Esophagus squamous epithelium (tissue), 4 donors: ENCODE measurements around the gene OVCH1.

Experiments used
- POLR2A ChIP-seq, 4 donors: fragments of 450-650 bp; IDR thresholded peaks; one replicate each; pipeline ENCODE4 v1.6.1; 2017; ENCODE audit warnings: antibody characterized with exemption in 4 of 4, mild to moderate bottlenecking in 4 of 4, moderate library complexity in 3 of 4
- TF ChIP-seq, protein P1 (sequence below), 6 experiments: fragments of 450-650 bp in 4 of 6; fragments of 200-600 bp in 2 of 6; sonication (generic) in 2 of 6; IDR thresholded peaks; one replicate each; pipeline ENCODE4 v1.5.1; 2016 to 2019; ENCODE audit warnings: antibody characterized with exemption in 6 of 6, mild to moderate bottlenecking in 4 of 6, moderate library complexity in 4 of 6

DNA sequence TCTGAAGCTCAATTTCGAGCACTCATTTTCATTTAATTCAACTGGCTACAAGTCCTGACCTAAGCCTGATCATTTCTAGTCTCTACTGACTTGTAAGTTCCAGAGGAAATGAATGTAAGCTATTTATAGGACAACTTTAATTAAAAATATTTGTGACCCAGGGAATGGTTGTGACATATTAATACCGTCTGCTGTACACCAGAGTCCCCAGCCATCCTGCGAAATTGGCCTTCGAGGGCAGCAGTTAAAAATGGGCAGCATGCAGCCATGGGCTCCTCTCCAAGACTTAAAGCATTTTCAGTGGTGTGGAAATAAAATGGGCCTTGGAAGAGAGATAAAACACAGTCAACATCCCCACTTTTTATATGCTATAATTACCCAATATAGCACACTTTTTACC, 30.7 kb upstream of the OVCH1 start:
- TF ChIP-seq, protein P1, sequence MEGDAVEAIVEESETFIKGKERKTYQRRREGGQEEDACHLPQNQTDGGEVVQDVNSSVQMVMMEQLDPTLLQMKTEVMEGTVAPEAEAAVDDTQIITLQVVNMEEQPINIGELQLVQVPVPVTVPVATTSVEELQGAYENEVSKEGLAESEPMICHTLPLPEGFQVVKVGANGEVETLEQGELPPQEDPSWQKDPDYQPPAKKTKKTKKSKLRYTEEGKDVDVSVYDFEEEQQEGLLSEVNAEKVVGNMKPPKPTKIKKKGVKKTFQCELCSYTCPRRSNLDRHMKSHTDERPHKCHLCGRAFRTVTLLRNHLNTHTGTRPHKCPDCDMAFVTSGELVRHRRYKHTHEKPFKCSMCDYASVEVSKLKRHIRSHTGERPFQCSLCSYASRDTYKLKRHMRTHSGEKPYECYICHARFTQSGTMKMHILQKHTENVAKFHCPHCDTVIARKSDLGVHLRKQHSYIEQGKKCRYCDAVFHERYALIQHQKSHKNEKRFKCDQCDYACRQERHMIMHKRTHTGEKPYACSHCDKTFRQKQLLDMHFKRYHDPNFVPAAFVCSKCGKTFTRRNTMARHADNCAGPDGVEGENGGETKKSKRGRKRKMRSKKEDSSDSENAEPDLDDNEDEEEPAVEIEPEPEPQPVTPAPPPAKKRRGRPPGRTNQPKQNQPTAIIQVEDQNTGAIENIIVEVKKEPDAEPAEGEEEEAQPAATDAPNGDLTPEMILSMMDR (IDR thresholded peaks at IDR 0.05): no peak
- no peak for TF ChIP-seq POLR2A (IDR thresholded peaks at IDR 0.05)
